DMS153 treated with DMSO at 0.1 percent for 48 hours (cell line): ENCODE measurements around the gene APP.
"Not testable (repeated sequence)": the region's sequence is repeated elsewhere in the genome, so short reads cannot be mapped to it uniquely, and the experiment has no call there.

ENCODE experiments used
- DNase-seq: peaks from one replicate; lab custom pipeline; 2025; ENCODE audit not compliant: unreplicated experiment; lab: John Stamatoyannopoulos, UW

Gene APP

DNA sequence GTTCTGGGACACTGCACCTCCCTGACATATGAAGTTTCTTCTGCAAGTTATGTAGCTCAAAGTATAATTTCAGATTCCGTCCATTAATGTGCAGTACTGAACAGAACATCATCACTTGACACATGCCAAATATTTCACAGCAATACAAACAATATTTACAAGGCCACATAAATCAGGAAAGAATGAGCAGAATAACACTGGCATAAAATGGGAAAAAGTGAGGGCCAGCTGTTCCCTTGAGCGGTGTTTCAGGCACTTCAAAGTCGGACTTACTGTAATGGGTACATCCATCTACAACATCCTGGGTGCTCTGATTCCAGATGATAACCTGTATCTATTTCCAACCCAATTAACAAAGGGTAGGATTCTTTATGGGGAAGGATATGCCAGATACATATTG, 217.4 kb downstream of the APP start:
- DNase-seq: no peak

- DNase-seq: no peak
These were observed 218.3 kb downstream of the APP start for GRCh38 chr21:25952306-25952705.

- DNase-seq: no peak
These were observed 220.9 kb downstream of the APP start for GRCh38 chr21:25949701-25950100.

DNA sequence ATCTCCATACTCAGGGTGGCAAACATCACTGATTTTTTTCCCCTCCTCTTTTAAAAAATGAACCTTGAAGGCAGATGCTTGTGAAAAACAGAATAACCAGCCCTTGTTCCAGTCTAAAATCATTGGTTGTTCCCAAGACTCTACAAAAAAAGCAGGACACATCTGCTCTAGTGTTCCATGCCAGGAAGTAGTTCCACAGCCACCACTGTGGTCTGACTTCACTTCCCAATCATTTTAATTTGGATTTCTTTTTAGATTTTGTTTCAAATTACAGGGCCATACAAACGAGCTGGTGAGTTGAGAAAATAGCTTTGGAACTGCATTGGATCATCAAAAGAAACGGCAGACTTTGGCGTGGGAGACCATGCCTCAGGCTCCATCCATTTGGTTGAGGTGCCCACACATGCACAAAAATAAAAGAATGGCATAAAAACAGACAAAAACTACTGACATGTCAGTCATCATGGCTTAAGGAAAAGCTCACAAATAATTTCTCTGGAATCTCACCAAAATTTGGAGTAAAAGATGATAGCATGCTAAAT, 225.8 kb downstream of the APP start:
- DNase-seq: no peak

DNA sequence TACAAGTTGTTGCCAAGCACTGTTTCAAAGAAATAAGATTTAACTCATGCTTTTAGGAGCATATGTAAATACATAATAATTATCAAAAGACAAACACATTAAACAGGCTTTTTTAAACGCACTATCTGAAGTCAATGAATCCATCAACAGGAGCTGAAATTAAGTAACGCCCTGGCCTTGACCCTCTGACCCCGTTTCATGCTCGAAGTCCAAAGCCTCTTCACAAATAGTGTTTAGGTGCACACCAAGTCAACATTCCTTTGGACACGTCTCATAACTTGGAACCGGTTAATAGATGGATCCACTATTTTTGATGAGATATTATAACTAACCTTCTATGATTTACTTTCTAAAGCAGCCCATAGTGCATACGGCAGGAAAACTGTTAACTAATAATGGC, 226.5 kb downstream of the APP start:
- no peak for DNase-seq

DNA sequence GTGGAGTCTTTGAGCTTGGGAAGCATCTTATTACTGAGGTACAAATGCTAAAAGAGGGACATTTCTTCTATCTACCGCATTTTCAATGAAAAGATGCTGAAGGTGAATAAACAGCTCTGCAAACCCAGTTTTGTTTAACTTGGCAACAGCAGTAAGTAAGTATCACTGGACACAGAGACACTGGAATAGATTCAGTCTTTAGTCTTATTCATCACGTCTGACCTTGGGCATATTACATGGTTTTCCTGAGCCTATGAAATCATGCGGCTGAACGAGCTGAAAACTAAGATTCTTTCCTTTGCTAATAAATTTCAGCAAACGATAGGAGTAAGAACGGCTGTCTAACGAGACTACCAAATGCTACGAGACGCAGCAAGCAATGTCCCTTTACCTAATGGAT, 228.4 kb downstream of the APP start:
- no peak for DNase-seq

GRCh38 chr21:25939396-25939761, 231.2 kb downstream of the APP start:
- DNase-seq: no peak

DNA sequence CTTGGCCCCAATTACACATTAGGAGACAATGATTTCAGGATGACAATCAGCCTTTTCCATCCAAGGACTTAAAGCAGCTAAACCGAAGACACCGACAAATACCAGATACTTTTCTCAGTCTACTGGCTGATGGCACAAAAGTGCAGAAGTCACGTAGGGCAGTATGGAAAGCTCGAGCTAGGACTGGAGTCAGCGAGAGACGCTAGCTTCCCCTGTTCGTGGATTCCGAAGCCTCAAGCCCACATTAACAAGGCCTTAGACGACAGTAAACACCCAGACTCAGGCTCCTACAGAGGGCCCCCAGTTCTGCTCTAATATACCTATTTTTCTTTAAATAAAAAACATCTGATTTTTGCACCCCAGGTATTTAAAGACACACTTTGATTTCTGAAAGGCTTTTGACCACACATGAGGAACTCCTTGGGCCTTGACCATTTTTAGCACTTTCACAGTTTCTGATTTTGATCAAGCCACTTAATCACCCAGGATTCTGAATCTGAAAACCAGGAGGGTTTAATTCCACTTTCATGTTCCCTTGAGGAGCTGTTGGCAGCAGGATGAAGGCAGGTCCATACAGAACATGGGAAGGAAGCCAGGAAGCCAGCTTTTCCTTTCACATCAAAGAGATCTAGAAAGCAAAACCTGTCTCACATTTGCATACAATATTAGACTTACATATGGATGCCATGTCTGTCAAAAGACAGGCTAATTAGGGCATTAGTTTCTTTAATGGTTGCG, 231.7 kb downstream of the APP start:
- DNase-seq: no peak

- DNase-seq: no peak
These were observed 233.8 kb downstream of the APP start for GRCh38 chr21:25936776-25937175.

- DNase-seq: no peak
These were observed 235.8 kb downstream of the APP start for GRCh38 chr21:25934771-25935224.

DNA sequence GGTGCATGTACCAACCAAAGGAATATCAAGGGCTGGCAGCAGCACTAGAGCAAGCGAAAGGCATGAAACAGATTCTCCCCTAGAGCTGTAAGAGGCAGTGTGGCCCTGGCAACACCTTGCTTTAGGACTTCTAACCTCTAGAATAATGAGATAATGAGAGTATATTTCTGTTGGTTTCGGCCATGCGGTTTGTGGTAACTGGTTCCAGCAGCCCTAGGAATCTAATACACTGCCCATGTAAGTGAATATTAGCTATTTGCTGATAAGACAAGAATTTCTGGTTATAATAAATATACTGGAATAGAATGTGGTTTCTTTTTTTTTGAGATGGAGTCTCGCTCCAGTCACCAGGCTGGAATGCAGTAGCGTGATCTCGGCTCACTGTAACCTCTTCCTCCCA, 236.4 kb downstream of the APP start:
- DNase-seq: no peak

DNA sequence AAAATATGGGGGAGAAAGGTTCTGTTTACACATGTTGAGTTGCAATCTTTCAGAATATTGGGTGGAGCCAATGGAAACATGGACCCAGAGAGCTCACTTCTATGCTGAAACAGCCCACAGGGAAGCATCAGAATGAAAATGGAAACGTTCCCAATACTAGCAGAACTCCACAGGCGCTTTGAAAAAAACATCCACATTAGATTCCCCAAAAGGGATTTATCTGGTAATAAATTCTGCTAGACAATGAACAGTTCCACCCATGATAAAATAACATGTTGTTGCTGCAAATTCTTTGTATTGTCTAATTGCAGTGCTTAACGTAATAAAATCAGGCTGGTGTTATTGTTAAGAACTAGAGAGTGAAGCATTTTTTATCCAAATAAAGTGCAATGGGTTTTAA, 238.8 kb downstream of the APP start:
- no peak for DNase-seq

- no peak for DNase-seq
These were observed 240.6 kb downstream of the APP start for GRCh38 chr21:25929856-25930520.

DNA sequence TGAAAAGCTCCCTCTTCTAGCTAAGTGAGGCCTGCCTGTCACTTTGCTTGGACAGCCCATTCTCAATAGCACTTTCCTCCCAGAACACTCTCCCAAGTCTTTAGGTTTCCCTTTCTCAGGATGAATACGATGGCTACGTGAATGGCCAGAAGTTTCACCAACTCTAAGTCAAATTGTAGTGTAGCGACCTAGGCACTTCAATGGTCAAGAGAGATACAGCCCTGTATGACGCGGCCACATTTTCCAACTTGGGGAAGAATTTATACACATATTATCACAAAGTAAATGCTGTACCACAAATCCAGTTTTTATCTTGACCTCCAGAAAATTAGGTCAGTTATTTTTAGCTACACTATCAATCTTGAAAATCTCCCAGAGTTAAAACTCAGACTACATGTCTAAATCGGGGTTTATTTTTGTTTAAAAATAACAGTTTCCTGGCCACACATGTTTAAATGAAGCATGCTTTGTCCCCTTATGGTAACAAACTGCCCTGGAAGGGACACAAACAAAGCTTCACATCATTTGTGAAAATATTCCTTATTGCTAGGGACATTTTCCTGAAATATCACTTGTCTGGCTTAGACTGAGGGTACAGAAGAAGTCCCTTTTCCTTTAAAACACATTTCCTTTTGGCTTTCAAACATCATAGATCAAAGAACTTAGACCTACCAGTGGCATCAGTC, 243.2 kb downstream of the APP start:
- DNase-seq: no peak

- DNase-seq: no peak
These were observed 244.6 kb downstream of the APP start for GRCh38 chr21:25925936-25926335.

DNA sequence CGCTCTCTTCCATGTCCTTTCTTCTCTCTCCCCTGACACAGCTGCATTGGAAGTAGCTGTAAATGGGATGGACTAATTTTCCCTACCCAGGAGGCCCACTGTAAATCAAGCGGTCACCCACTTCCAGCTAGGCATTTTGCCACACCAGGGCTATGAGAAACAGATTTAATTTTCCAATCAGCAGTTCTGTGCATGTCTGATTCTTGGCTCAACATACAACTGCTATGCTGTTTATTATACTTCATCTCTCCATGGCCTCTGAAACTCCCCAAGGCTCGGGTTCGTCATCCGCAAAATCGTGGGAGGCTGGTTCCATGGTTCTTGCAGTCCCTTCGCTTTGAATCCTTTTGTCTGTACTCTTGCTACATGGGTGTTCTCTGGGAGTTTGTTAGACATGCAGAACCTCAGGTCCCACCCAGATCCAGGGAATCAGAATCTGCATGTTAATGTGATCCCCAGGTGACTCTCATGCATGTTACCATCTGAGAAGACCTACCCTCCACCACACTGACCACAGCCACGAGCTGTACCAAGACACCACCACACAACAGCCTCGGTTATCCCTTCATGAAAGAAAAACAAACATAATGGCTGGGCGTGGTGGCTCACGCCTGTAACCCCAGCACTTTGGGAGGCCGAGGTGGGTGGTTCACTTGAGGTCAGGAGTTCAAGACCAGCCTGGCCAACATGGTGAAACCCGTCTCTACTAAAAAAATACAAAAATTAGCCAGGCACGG, 245.3 kb downstream of the APP start:
- DNase-seq: no peak

GRCh38 chr21:25918152-25918551, 252.4 kb downstream of the APP start:
- DNase-seq: not testable (repeated sequence)

DNA sequence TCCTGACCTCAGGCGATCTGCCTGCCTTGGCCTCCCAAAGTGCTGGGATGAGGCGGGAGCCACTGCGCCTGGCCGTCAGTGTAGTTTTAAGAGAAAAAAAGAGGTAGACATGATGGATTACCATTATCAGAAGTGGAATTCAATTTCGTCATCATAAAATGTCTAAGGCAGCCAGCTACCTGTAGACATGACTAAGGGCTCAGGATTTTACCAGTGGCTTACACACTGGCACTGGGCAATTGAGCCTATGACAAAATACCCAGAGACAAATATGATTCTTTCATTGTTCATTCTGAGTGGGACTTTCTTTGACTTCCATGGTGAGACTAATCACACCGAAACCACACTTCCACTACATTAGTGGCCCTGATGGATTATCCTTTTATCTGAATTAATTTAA, 254.3 kb downstream of the APP start:
- DNase-seq: no peak

GRCh38 chr21:25913479-25913878, 257.1 kb downstream of the APP start:
- DNase-seq: no peak

DNA sequence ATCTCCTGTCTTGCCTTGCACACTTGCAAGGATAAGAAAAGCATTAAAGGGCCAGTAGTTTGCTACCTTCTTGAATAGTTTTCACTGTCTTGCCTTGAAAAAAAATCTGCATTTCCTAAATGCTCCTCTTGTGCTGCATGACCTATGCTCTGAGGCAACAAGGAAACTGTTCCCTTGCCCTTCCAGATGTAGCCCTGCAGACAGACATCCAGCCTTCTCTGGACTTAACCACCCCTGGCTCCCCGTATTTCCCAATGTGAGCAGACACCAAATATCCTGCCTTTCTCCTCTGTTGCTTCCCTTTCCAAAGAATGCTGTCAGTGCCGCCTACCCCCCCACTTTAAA, 258.2 kb downstream of the APP start:
- DNase-seq: no peak

DNA sequence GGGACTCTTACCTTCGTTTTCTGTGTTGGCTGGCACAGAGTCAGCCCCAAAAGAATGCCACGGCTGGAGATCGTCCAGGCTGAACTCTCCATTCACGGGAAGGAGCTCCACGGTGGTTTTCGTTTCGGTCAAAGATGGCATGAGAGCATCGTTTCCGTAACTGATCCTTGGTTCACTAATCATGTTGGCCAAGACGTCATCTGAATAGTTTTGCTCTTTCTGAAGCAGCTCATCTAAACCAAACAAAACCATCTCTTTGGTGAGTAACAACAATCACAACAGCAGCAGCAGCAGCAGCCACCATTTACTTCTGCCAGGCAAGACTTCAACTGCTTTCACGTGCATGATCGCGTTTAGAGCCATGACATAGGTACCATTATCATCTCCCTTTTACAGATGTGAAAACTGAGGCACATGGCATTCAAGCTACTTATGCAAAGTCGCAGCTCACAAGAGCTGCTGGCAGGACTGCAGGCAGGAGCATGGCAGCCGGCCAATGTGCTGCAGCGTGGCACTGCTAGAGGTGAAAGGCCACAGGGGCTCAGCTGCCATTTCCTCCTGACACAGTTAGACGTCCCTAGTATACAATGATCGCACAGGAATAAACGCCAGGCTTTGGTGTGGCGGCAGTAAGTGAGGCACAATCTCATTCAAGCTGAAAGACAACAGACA, 258.7 kb downstream of the APP start:
- DNase-seq: no peak
